Measurements from ENCODE around the gene PRAMEF5. TPM values are rescaled to one million over a fixed set of nuclear protein-coding genes. Genes with fewer than 3 reads are reported as not detected.
A peak's percentile ranks its signal among the peaks of the same experiment; 100 is the strongest.
"Not testable (repeated sequence)": the region's sequence is repeated elsewhere in the genome, so short reads cannot be mapped to it uniquely, and the experiment has no call there.

The PRAMEF5 gene
- total and polyA plus RNA-seq, 2 experiments from 2014 or later: not detected

DNA sequence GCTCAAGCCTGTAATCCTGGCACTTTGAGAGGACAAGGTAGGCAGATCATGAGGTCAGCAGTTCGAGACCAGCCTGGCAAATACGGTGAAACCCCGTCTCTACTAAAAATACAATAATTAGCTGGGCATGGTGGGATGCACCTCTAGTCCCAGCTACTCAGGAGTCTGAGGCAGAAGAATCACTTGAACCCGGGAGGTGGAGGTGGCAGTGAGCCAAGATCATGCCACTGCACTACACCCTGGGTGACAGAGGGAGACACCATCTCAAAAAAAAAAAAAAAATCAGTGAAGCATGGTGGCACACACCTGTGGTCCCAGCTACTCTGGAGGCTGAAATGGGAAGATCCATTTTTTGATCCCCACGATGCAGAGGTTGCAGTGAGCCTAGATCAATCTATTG is 23.9 kb upstream of the PRAMEF5 start:
- H3K4me1 Mint-ChIP-seq; H3K4me3 Mint-ChIP-seq; H3K4me2 ChIP-seq; H3K4me3 ChIP-seq; H3K27ac Mint-ChIP-seq; H3K9me2 ChIP-seq (ENCODE audit: insufficient read depth); ATAC-seq; H3K4me1 ChIP-seq (ENCODE audit: insufficient read depth); H3K27me3 ChIP-seq (ENCODE audit: insufficient read depth); H3F3A ChIP-seq (replicated peaks; ENCODE audit: low read depth); H3K36me3 ChIP-seq (ENCODE audit: insufficient read depth); H2AFZ ChIP-seq; H3K27me3 Mint-ChIP-seq (ENCODE audit: insufficient read depth, low read depth, poor library complexity); H3K27ac ChIP-seq (ENCODE audit: low read depth); H3K79me2 ChIP-seq (replicated peaks; ENCODE audit: insufficient read depth); DNase-seq (ENCODE audit: low spot score); H4K20me1 ChIP-seq (replicated peaks; ENCODE audit: insufficient read depth): not testable (repeated sequence)
- peaks cover 60% of the 10 kb centered on the region for H3K36me3 Mint-ChIP-seq (ENCODE audit: low read depth)
- peaks cover 94% of the 10 kb centered on the region for H3K9me3 Mint-ChIP-seq

DNA sequence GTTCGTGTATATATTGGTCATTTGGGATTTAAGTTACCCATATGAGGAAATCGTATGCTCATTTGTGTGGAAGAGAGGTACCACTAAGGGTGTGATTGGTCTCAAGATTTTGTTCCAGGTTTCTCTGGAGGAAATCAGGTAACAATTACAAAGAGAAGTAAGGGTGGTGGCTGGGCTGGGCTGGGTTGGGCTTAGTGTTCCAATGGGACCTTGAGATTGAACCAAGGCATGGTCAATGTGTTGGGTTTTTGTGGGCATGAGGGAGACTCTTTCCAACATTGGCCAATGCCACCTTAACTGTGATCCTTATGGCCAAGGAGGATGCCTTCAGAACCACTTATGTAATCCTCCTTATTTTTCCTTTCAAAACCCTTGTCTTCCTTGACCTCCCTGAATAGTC is 23.4 kb upstream of the PRAMEF5 start:
- H3K27ac ChIP-seq (ENCODE audit: low read depth); ATAC-seq; H4K20me1 ChIP-seq (replicated peaks; ENCODE audit: insufficient read depth); H3K4me1 ChIP-seq (ENCODE audit: insufficient read depth); H3K4me1 Mint-ChIP-seq; H3K27me3 Mint-ChIP-seq (ENCODE audit: insufficient read depth, low read depth, poor library complexity); H2AFZ ChIP-seq; H3K27ac Mint-ChIP-seq; H3K4me2 ChIP-seq; H3K4me3 ChIP-seq; H3F3A ChIP-seq (replicated peaks; ENCODE audit: low read depth); DNase-seq (ENCODE audit: low spot score); H3K79me2 ChIP-seq (replicated peaks; ENCODE audit: insufficient read depth); H3K27me3 ChIP-seq (ENCODE audit: insufficient read depth); H3K9me2 ChIP-seq (ENCODE audit: insufficient read depth); H3K4me3 Mint-ChIP-seq: not testable (repeated sequence)
- H3K36me3 ChIP-seq (ENCODE audit: insufficient read depth): peaks cover 11% of the 10 kb centered on the region
- Mint-ChIP-seq H3K9me3 (peaks cover 97% of the 10 kb centered on the region), H3K36me3 (ENCODE audit: low read depth) (peaks cover 60% of the 10 kb centered on the region)

DNA sequence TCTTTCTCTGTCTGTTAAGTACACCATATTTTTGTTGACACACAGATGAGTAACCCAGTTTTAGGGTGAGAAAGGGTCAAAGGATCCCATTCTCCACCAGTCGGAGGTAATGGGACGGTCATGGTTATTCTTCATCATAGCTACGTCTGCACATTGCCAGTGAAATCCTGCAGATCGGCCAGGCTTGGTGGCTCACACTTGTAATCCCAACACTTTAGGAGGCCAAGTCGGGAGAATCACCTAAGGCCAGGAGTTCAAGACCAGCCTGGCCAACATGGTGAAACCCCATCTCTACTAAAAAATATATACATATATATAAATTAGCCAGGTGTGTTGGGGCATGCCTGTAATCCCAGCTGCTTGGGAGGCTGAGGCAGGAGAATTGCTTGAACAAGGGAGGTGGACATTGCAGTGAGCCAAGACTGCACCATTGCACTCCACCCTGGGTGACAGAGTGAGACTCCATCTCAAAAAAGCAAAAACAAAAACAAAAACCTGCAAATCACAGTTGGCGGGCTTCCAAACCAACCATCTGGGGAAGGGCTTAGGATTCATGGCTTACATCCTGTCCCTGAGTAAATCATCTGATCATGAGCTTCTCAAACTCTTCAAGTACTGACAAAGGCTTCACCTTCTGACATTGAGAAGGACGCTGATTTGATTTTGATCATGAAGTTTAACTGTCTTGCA is 22.8 kb upstream of the PRAMEF5 start:
- peaks cover 13% of the 10 kb centered on the region for H3K36me3 ChIP-seq (ENCODE audit: insufficient read depth)
- H3K27me3 Mint-ChIP-seq (ENCODE audit: insufficient read depth, low read depth, poor library complexity); H2AFZ ChIP-seq; H3K27ac Mint-ChIP-seq; ATAC-seq; H3K9me2 ChIP-seq (ENCODE audit: insufficient read depth); H3K27ac ChIP-seq (ENCODE audit: low read depth); H3F3A ChIP-seq (replicated peaks; ENCODE audit: low read depth); H3K27me3 ChIP-seq (ENCODE audit: insufficient read depth); H4K20me1 ChIP-seq (replicated peaks; ENCODE audit: insufficient read depth); DNase-seq (ENCODE audit: low spot score); H3K4me2 ChIP-seq; H3K4me1 Mint-ChIP-seq; H3K79me2 ChIP-seq (replicated peaks; ENCODE audit: insufficient read depth); H3K4me3 Mint-ChIP-seq; H3K4me1 ChIP-seq (ENCODE audit: insufficient read depth): not testable (repeated sequence)
- Mint-ChIP-seq H3K36me3 (ENCODE audit: low read depth) (peaks cover 55% of the 10 kb centered on the region), H3K9me3 (peaks cover 97% of the 10 kb centered on the region)
- H3K4me3 ChIP-seq: 0 out of 2 replicates have a peak overlapping the region, but pooled peaks have one; percentile 6

DNA sequence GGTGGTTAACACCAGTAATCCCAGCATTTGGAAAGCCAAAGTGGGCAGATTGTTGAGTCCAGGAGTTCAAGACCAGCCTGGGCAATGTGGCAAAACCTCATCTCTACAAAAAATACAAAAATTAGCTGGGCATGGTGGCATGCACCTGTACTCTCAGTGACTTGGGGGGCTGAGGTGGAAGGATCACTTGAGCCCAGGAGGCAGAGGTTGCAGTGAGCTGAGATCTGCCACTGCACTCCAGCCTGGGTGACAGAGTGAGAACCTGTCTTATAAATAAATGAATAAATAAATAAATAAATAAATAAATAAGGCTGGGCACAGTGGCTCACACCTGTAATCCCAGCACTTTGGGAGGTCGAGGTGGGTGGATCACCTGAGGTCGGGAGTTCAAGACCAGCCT is 21.9 kb upstream of the PRAMEF5 start:
- peaks cover 98% of the 10 kb centered on the region for H3K9me3 Mint-ChIP-seq
- H3K27ac Mint-ChIP-seq: not testable (repeated sequence)

DNA sequence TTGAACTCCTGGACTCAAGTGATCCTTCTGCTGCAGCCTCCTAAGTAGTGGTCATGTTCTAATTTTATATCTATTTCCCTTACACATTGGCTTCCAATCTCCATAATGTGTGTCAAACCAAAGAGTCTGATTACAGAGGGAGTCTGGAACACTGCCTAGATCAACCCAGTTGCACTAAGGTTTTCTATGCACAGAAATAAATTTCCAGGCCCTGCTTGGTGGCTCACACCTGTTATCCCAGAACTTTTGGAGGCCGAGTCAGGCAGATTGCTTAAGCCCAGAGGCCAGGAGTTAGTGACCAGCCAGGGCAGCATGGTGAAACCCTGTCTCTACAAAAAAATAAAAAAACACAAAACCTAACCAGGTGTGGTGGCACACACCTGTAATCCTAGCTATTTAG is 19.9 kb upstream of the PRAMEF5 start:
- not testable (repeated sequence) for H3F3A ChIP-seq (replicated peaks; ENCODE audit: low read depth); H3K27me3 Mint-ChIP-seq (ENCODE audit: insufficient read depth, low read depth, poor library complexity); H2AFZ ChIP-seq; ATAC-seq; H4K20me1 ChIP-seq (replicated peaks; ENCODE audit: insufficient read depth); H3K27ac ChIP-seq (ENCODE audit: low read depth); H3K27ac Mint-ChIP-seq; H3K27me3 ChIP-seq (ENCODE audit: insufficient read depth); DNase-seq (ENCODE audit: low spot score); H3K4me2 ChIP-seq; H3K79me2 ChIP-seq (replicated peaks; ENCODE audit: insufficient read depth); H3K4me3 Mint-ChIP-seq; H3K4me1 ChIP-seq (ENCODE audit: insufficient read depth); H3K4me1 Mint-ChIP-seq; H3K9me2 ChIP-seq (ENCODE audit: insufficient read depth)
- Histone ChIP-seq H3K36me3 (ENCODE audit: insufficient read depth) (peaks cover 18% of the 10 kb centered on the region), H3K4me3 (peak overlapping the region; percentile 20; the same call in 1 of the 2 replicates)
- Mint-ChIP-seq H3K9me3 (peaks cover 98% of the 10 kb centered on the region), H3K36me3 (ENCODE audit: low read depth) (peaks cover 53% of the 10 kb centered on the region)

More for the DNA sequence above, 21.9 kb upstream of the PRAMEF5 start:
- Histone ChIP-seq H3K36me3 (ENCODE audit: insufficient read depth) (peaks cover 11% of the 10 kb centered on the region), H3K4me3 (0 out of 2 replicates have a peak overlapping the region, but pooled peaks have one; percentile 6)
- not testable (repeated sequence) for H3K4me2 ChIP-seq; H4K20me1 ChIP-seq (replicated peaks; ENCODE audit: insufficient read depth); H3K4me3 Mint-ChIP-seq; H3K4me1 Mint-ChIP-seq; H3K4me1 ChIP-seq (ENCODE audit: insufficient read depth); H3K27me3 ChIP-seq (ENCODE audit: insufficient read depth); DNase-seq (ENCODE audit: low spot score); ATAC-seq; H3K9me2 ChIP-seq (ENCODE audit: insufficient read depth); H3K79me2 ChIP-seq (replicated peaks; ENCODE audit: insufficient read depth); H3F3A ChIP-seq (replicated peaks; ENCODE audit: low read depth); H2AFZ ChIP-seq; H3K27ac ChIP-seq (ENCODE audit: low read depth); H3K27me3 Mint-ChIP-seq (ENCODE audit: insufficient read depth, low read depth, poor library complexity)
- H3K36me3 Mint-ChIP-seq (ENCODE audit: low read depth): peaks cover 55% of the 10 kb centered on the region

DNA sequence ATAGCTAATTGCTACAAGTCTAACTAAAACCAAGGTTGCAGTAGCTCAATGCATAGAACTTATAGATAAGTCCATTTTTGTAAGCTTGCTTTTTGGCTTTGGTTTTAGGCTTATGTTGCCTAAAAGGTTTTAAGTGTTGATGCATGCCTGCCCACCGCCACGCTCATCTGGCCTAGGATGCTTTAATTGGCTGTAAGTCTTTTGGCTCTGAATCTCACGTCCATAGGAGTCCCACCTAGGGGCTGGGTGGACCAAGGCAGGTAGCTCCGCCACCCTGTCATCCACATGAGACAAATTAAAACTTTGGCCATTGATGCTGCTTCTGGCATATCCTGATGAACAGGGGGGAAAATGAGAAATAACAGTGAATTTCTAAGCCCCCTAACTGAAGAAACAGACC is 16.4 kb upstream of the PRAMEF5 start:
- not testable (repeated sequence) for H3K4me3 ChIP-seq; H3K27ac ChIP-seq (ENCODE audit: low read depth); H3K79me2 ChIP-seq (replicated peaks; ENCODE audit: insufficient read depth); H3K4me1 ChIP-seq (ENCODE audit: insufficient read depth); H4K20me1 ChIP-seq (replicated peaks; ENCODE audit: insufficient read depth); H3K4me2 ChIP-seq; DNase-seq (ENCODE audit: low spot score); H2AFZ ChIP-seq; H3K4me1 Mint-ChIP-seq; H3K4me3 Mint-ChIP-seq; ATAC-seq; H3F3A ChIP-seq (replicated peaks; ENCODE audit: low read depth); H3K27me3 ChIP-seq (ENCODE audit: insufficient read depth); H3K9me2 ChIP-seq (ENCODE audit: insufficient read depth); H3K27ac Mint-ChIP-seq
- Mint-ChIP-seq H3K36me3 (ENCODE audit: low read depth) (peaks cover 50% of the 10 kb centered on the region; the same call in 2 of the 3 replicates), H3K9me3 (peaks cover 98% of the 10 kb centered on the region), H3K27me3 (ENCODE audit: insufficient read depth, low read depth, poor library complexity) (peaks cover 13% of the 10 kb centered on the region)
- peaks cover 20% of the 10 kb centered on the region for H3K36me3 ChIP-seq (ENCODE audit: insufficient read depth)
